Stimulated activated CD4-positive, alpha-beta T cell treated with anti-CD3 and anti-CD28 coated beads, Interleukin-12 subunit alpha, Interleukin-12 subunit beta, amount 100 ng/mL, for 4 hours (primary cell): ENCODE data around the gene FKBP4.
A peak's percentile ranks its signal among the peaks of the same experiment; 100 is the strongest.
"Not testable (repeated sequence)": the region's sequence is repeated elsewhere in the genome, so short reads cannot be mapped to it uniquely, and the experiment has no call there.

Source experiments
- DNase-seq: peaks from one replicate; pipeline ENCODE4 v3.0.0-alpha.2; 2020

FKBP4 gene

GRCh38 chr12:2794736-2795289 lies at the start of gene FKBP4:
Gene FKBP4 (plus strand): TSS chr12:2794970. CDS start chr12:2795140, 170 bp downstream.
- DNase-seq: peak; percentile 93

- DNase-seq: no peak
Observed at GRCh38 chr12:2745655-2746054, 49.1 kb upstream of the FKBP4 start.

- no peak for DNase-seq
Observed at GRCh38 chr12:2749580-2749979, 45.2 kb upstream of the FKBP4 start.

GRCh38 chr12:2750185-2750584 lies 44.6 kb upstream of the FKBP4 start:
- DNase-seq: no peak

GRCh38 chr12:2751230-2751629 lies 43.5 kb upstream of the FKBP4 start:
- DNase-seq: no peak

- no peak for DNase-seq
Observed at GRCh38 chr12:2751686-2752085, 43.1 kb upstream of the FKBP4 start.

- DNase-seq: peak; percentile 74
Observed at GRCh38 chr12:2752676-2753371, 41.9 kb upstream of the FKBP4 start.

GRCh38 chr12:2753536-2753935 lies 41.2 kb upstream of the FKBP4 start:
- DNase-seq: no peak

- no peak for DNase-seq
Observed at GRCh38 chr12:2754208-2754607, 40.6 kb upstream of the FKBP4 start.

- DNase-seq: no peak
Observed at GRCh38 chr12:2756756-2757155, 38.0 kb upstream of the FKBP4 start.

GRCh38 chr12:2759733-2760132 lies 35.0 kb upstream of the FKBP4 start:
- DNase-seq: no peak

GRCh38 chr12:2764398-2764797 lies 30.4 kb upstream of the FKBP4 start:
- DNase-seq: no peak

- no peak for DNase-seq
Observed at GRCh38 chr12:2765052-2765451, 29.7 kb upstream of the FKBP4 start.

- DNase-seq: no peak
Observed at GRCh38 chr12:2765608-2766007, 29.2 kb upstream of the FKBP4 start.

- DNase-seq: no peak
Observed at GRCh38 chr12:2768224-2768961, 26.4 kb upstream of the FKBP4 start.

- DNase-seq: no peak
Observed at GRCh38 chr12:2769866-2770533, 24.8 kb upstream of the FKBP4 start.

GRCh38 chr12:2770544-2770943 lies 24.2 kb upstream of the FKBP4 start:
- DNase-seq: not testable (repeated sequence)

GRCh38 chr12:2772370-2772769 lies 22.4 kb upstream of the FKBP4 start:
- DNase-seq: no peak

GRCh38 chr12:2773199-2773875 lies 21.4 kb upstream of the FKBP4 start:
- no peak for DNase-seq

GRCh38 chr12:2775431-2775830 lies 19.3 kb upstream of the FKBP4 start:
- no peak for DNase-seq

- DNase-seq: no peak
Observed at GRCh38 chr12:2776129-2776806, 18.5 kb upstream of the FKBP4 start.

- DNase-seq: no peak
Observed at GRCh38 chr12:2779281-2779680, 15.5 kb upstream of the FKBP4 start.
